ENCODE results near the gene ADPRM.

Gene ADPRM

DNA sequence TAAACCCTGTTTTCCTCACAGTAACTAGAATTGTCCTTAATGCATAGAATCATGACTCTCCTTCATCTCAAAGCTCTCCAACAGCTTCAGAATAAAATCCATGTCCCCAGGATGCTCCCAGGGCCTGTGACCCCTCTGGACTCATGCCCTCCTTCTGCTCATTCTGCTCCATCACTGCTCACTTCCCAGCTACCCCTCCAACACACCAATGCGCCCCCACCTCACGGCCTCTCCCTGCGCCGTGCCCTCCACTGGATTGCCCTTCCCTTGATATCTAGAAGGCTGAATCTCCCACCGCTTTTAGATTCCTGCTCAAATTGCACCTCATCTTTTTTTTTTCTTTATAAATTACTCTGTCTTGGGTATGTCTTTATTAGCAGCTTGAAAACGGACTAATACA is 45.0 kb downstream of the ADPRM start:
- no peak for DNase-seq

DNA sequence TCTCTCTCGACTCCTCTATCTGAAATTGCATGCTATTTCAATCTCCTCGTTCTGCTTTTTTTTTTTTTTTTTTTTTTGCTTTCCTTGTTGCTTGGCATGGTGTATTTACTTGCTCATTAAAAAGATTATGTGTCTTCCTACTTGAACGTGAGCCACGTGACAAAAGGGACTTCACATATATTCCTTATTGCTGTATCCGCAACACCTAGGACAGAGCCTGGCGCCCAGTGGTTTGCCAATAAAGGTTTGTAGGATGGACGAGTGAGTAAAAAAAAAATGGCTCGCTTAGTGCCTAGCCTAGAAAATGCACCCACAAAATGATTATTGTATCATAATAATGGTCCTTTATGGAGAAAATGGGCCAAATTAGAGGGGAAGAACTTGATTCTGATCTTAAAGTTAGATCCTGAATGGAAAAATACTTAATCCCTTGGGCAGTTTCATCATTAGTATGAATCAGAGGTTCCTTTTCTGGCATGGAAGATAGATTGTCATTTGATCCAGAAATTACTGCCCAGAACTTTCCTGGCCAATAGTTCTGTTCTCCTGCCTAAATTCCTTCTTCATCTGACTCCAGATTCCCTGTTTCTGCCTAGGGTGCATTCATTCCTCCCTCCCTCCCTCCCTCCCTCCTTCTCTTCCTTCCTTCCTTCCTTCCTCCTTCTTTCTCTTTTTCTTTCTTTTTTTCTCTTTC is 46.1 kb downstream of the ADPRM start:
- no peak for DNase-seq

DNA sequence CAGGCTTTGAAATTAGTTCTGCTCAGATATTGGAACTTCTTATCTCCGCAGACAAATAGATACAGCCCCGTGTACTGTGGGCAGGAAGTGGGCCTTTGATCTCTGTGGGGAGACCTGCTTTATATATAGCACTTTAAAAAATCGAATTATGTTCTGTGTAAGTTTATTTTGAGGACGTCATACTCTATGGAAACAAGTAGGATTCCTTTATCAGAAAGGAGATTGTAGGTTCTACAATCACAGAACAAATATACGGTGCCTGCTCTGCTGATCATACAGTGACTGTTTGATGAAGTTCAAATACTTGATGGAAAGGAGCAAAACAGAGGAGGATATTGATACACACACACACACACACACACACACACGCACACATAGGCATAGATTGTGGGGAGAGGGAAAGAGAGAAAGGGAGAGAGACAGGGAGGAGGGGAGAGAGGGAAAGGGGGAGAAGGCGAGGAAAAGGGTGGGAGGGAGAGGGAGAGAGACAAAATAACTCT is 47.2 kb downstream of the ADPRM start:
- no peak for DNase-seq

DNA sequence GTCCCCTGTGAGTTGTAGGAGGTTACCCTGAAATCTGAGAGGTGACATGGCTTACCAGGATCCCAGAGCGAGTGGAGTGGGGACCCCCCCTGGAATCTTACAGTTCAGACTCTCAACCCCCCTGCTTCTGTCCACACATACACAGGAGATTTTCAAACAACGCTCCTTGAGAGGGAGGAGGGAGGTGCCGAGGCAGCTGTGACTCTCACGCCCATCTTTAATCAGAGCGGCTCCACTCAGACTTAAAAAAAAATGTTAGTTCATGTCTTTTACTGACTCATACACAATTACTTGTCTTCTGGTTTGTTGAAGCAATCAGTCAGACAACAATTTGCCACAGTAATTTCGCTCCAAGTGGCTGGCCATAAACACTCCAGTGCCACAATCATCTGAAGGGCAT is 47.8 kb downstream of the ADPRM start:
- DNase-seq: no peak

GRCh38 chr17:10748531-10749181 is 51.3 kb downstream of the ADPRM start:
- DNase-seq: no peak

GRCh38 chr17:10750210-10750609 is 52.8 kb downstream of the ADPRM start:
- DNase-seq: no peak

- DNase-seq: no peak
Observed at GRCh38 chr17:10751563-10751962, 54.2 kb downstream of the ADPRM start.

DNA sequence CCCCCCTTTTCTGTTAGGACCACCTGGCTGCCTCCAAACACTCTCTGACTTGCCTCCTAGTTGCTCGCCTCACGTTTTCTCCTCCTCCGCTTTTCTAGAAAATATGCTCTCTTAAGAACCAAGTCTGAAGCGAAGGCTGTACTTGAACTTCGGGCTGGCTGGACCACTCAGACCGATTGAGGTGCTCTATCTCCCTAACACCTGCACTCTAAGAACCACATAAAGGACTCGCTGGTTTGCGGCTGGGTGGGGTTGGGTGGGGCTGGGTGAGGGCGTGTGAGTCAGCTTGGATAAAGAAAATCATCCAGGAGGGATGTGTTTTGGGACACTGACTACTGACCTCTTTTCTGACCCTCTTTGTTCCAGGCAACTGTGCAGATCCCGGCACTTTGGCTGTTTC is 55.3 kb downstream of the ADPRM start:
- DNase-seq: no peak

GRCh38 chr17:10754109-10754508 is 56.7 kb downstream of the ADPRM start:
- DNase-seq: peak in 3 of 4 experiments; percentile 14 to 57 (median 38)

- no peak for DNase-seq
Observed at GRCh38 chr17:10754861-10755591, 57.6 kb downstream of the ADPRM start.

- no peak for DNase-seq
Observed at GRCh38 chr17:10755592-10756127, 58.3 kb downstream of the ADPRM start.

DNA sequence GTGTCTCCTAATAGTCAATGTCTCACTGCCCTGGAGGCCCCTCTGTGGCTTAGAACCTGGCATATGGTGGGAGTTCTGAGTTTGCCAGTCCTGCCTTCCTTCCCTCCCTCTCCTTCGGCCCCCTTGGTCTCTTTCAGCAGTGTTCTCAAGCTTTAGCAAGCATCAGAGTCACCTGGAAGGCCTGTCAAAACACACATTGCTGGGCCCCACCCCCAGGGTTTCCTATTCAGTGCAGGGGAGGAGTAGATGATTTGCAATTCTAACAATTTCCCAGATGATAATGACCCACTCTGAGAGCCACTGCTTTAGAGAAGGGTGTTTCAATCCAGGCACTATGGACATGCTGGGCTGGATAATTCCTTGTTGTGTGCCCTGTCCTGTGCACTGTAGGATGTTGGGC is 58.8 kb downstream of the ADPRM start:
- no peak for DNase-seq

DNA sequence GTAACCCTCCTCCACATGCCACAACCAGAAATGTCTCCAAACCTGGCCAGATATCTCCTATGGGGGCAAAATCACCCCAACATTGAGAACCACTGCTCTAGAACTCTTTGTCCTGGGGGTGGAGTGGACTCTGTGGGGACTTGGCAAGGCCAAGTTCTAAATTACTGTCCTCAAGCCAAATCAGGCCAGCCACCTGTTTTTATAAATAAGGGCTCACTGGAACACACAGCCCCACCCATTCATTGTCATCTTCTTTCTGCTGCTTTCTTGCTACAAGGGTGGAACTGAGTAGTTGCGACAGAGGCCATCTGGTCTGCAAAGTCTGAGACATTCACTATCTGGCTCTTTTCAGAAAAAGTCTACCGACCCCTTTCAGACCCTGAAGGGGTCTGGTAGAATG is 59.2 kb downstream of the ADPRM start:
- no peak for DNase-seq

GRCh38 chr17:10757067-10757466 is 59.7 kb downstream of the ADPRM start:
- DNase-seq: no peak

GRCh38 chr17:10757647-10758046 is 60.3 kb downstream of the ADPRM start:
- DNase-seq: no peak

DNA sequence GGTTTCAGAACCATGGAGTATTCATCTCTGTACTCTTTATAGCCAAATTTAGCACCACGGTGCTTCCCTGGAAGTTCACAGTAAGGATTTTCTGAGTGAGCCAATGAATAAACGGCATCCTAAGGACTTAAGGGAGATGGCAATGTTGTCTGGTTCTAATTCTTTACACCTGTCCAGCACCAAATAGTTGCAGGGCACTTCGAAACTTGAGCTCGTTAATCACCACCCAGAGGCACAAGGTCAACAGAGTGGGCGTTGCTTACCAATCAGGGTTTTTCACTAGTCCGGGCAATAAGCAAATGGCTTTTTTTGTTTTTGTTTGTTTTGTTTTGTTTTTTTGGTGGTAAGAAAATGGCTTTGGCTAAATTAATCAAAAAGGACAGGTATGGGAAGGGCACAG is 60.7 kb downstream of the ADPRM start:
- DNase-seq: no peak

All from suppressor macrophage (primary cell).